Activated CD4-positive, alpha-beta T cell treated with anti-CD3 and anti-CD28 coated beads, Interleukin-2, amount 50 U/mL, for 16 hours (primary cell): ENCODE results near the gene KRTAP26-1.

Experiments used
- DNase-seq: peaks from one replicate; pipeline ENCODE4 v3.0.0-alpha.2; 2020

KRTAP26-1 gene

DNA sequence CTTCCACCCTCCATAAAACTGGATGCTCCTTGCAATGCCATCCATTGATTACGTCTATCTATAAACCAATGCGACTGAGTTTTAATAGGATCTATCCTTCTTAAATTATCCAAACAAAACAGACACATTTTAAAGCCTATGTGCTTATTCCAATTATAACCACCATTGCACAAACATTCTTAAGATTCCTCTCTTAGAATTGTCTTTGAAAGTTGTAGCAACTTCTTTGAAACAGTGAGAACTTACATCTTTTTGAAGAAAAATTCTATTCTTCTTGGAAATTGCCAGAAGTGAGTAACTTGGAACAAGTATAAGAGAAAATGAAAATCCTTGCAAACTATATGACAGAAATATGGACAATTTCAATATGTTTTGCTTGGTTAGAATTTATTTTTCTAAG is at the start of gene KRTAP26-1:
Gene KRTAP26-1, minus strand, starts transcription at position 101 of the 400 bp plus-strand sequence. CDS start 280 bp downstream, outside the sequence.
- DNase-seq: no peak

DNA sequence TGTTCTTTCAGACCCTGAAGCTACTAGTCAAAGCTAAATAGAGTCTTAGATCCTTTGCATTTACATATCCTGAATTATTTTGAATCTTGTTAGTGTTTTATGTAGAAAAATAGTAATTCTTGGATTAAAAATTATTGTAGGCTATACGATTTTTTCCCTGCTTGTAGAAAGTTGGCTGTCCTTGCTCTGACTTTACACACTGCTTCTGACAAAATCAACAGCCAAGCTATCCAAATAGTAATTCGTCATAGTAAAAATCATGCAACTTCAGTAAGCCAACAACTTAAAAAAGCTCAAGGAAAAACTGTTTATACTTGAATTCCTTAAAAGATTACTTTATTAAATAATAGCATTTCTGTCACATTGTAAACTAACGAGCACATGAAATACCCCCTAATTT is 35.8 kb upstream of the KRTAP26-1 start:
- DNase-seq: no peak

- DNase-seq: no peak
These were observed 34.3 kb upstream of the KRTAP26-1 start for GRCh38 chr21:30354308-30355005.

DNA sequence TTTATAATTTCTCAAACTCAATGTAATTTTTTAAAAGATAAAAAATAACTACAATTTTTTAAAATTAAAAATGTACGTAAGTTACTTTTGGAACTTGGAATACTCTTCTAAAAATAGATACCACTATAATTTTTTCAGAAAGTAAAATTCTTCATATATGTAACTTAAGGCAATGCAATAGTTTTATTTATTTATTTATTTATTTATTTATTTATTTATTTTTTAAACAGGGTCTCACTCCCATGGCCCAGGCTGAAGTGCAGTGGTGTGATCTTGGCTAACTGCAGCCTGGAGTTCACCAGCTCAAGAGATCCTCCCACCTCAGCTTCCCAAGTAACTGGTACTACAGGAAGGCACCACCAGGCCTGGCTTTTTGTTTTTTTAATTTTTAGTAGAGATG is 31.4 kb upstream of the KRTAP26-1 start:
- DNase-seq: no peak

- DNase-seq: no peak
These were observed 29.5 kb upstream of the KRTAP26-1 start for GRCh38 chr21:30349572-30349971.

DNA sequence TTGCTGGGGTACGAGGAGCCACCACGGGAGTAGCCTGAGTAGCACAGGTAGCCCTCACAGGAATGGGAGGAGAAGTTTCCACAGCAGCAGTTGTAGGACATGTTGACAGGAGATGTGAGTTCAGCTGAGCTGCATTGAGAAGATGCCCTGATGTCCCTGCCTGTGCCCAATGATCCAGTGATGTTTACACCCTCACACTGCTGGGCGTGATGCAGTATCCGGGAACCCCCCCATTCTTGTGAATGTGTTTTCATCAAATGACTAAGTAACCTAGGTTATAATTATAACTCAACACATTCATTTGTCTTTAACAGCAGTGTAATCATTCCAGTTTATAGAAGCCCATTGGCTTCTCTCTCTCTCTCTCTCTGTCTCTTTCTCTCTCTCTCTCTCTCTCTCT is 28.4 kb upstream of the KRTAP26-1 start, which contains the start of gene KRTAP23-1:
Gene KRTAP23-1, minus strand, starts transcription at position 101 of the 400 bp plus-strand sequence. Its CDS starts 0 bp downstream, at position 101.
- no peak for DNase-seq

DNA sequence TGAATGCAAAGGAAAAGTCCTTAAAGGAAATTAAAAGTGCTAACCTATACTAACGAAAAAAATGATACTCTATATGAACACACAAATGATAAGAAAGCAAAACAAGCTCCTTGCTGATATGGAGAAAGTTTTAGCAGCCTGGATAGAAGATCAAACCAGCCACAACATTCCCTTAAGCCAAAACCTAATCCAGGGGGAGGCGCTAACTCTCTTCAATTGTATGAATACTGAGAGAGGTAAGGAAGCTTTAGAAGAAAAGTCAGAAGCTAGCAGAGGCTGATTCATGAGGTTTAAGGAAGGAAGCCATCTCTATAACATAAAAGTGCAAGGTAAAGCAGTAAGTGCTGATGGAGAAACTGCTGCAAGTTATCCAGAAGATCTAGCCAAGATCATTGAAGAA is 24.9 kb upstream of the KRTAP26-1 start:
- DNase-seq: no peak

DNA sequence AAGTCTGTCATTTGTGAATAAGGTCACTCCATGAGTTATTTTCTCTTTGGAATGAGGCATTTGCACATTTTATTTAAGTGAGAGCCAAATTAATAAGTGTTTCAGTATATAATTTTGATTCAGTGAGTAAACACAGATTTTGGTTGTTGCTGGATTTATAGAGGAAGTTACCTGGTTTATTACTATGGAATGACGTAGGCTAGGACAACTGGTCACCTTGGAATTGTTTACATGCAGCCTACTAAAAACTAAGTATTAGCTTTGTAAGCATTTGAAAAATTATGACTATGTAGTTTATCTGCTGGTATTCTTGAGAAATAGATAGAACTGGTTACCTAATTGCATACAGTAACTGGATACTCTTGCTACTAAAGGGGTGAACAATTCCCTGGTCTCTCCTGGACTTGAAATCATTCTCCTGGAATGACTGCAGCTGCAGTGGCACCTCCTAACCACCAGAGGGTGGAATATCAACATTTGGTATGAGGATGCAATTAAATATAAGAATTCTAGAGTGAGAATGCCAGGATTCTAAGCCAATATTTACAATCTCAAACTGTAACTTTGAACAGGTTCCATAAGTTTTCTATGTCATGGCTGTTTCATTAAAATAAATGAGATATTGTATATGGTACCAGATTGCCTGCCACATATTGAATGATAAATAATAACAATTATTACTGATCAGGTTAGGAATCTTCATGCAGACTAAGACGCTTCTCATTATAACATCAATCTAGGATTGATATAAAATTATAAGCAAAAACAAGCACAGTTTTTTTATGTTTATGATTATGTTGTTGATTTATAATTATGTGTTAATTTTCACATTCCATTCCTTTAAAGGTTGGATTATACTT is 20.8 kb upstream of the KRTAP26-1 start:
- peak; percentile 26 for DNase-seq

DNA sequence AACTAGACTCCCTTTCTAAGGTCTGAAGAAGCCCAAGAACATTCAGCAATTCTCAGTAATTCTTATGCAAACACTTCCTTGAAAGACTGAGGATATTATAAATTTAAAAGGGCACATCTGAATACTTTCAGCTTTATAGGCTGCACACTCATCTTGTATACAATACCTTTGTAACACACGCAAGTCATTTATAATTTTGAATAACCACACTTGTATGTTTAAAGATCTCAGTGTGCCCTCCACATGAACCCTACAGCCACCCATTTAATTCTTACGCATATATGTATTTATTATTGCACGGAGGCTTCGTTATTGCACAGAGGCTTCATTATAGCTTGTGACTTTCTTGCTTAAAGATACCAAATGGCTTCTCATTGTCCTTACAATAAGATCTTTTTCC is 18.6 kb upstream of the KRTAP26-1 start:
- DNase-seq: no peak

- no peak for DNase-seq
These were observed 17.7 kb upstream of the KRTAP26-1 start for GRCh38 chr21:30337772-30338171.

DNA sequence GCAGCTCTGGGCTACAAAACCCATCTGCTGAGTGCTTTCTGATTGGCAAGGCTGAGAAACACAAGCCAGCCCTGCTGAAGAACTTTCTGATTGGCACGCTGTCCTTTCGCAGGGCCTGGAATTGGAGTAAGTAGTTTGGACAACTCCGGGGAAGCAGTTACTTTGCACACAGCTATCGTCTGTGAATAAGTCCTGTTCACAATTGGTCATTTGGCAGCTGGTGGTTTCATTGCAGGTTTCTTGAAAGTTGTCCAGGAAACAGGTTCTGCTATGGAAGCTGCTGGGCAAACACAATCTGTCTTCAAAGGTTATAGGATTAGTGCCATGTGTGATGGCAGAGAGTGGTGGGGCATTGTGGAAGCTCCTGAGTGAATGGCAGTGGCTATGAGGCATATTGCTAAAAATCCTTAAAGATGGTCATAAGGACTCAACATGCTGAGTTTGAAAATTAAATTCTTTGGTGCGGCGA is 17.2 kb upstream of the KRTAP26-1 start, which contains the start of gene KRTAP27-1:
Gene KRTAP27-1, minus strand, starts transcription at position 419 of the 469 bp plus-strand sequence. Its CDS starts 26 bp downstream, at position 393.
- DNase-seq: no peak

DNA sequence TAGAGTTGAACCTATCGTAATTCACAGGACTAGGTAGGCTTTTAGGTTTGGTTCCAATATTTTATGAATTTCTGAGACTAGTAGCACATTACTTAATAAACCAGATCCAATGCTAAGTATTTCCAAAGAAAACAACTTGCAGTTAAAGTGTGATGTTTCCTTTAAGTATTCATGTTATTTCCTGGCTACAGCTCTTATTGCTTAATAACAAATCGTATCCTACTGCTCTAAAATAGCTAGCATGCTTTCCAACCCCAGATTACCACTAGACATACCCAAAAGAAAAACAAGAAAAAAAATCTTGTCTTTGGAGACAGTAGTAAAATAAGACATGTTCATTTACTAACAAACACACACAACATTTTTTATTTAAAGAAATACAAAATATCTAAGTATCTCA is 16.5 kb upstream of the KRTAP26-1 start:
- DNase-seq: no peak

DNA sequence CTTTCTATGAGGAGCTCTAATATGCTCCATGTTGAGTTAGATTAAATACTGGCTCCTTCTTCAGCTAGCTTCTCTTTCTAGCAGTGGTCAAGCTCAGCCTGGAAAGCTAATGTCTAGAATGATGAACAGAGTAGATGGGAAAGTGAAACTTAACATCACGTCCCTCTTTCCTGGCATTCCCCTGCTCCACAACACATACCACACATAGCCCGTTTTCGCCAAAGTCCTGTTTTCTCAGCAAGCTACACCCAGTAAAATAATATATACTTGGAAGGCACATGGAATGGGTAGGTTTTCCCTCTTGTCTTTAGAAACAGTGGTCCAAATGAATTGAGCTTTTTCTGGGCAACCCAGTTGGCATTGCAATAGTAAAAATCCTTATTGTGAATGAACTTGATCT is 13.6 kb upstream of the KRTAP26-1 start:
- DNase-seq: no peak

- DNase-seq: no peak
These were observed 12.6 kb upstream of the KRTAP26-1 start for GRCh38 chr21:30332681-30333080.

DNA sequence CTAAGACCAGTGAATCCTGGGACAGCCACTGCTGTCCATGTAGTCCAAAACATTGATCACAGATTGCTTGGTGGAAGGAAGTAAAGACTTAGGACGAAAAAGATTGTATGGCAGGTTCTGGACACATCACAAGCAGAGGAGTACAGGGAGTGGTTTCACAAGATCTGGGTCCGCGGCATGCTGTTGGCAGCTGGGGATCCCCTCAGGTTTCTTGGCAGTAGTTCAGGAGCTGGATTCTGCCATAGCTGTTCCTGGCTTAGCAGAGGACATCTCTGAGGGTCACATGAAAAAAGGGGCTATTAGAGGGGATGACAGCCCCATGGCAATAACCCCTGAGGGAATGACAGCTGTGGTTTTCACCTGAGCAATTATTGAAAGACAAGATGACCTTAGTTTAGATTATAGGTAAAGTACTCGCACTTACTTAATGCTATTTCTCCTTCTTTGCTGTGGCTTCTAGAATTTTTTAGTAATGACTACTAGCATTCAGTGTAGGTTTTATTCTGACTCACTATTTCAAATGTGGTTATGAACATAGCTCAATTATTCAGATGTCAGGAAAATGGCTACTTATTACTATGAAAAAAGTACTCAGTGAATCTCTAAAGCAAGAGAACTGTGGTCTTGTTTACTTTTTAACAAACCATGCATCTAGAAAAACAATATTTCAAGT is 9.2 kb upstream of the KRTAP26-1 start:
- no peak for DNase-seq

DNA sequence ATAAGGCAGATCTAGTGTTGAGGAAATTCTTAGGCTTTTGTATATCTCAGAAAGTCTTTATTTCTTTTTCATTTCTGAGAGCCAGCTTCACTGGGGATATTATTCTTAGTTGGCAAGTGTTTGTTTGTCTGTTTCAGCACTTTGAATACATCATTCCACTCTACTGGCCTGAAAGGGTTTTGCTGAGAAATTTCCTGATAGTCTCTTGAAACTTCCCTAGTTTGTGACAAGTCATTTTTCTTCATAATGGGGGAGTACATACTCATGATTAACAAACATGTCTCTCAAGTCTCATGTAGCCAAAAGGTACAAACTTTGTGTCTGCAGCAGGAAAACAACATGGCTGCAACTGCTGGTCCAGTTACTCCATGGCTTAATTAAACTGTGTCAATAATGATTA is 6.3 kb upstream of the KRTAP26-1 start:
- DNase-seq: no peak

GRCh38 chr21:30315701-30316100 is 4.4 kb downstream of the KRTAP26-1 start:
- no peak for DNase-seq

DNA sequence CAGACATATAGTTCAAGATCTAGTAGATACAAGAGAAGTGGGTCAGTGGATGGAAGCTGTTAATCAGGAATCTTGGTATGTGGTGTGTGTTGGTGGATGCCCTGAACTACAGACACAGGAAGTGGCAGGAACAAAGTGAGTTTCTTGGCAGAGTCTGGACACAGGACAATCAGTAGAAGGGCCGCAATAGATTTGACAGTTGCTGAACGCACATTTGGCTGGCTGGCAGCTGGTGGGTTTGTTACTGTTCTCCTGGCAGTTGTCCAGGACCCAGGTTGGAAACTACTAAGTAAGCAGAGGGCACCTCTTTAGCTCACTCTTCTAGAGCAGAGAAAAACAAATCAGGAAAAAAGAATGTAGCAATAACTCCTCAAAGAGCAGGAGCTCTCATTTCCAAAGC is 13.2 kb downstream of the KRTAP26-1 start:
- no peak for DNase-seq

- no peak for DNase-seq
These were observed 15.0 kb downstream of the KRTAP26-1 start for GRCh38 chr21:30305136-30305535.

- DNase-seq: no peak
These were observed 30.9 kb downstream of the KRTAP26-1 start, which contains the start of gene KRTAP25-1 for GRCh38 chr21:30289215-30289614. KRTAP25-1 (minus strand) TSS chr21:30289514; CDS start chr21:30289490, 24 bp downstream.

- DNase-seq: no peak
These were observed 37.3 kb downstream of the KRTAP26-1 start, which contains the start of gene KRTAP24-1 for GRCh38 chr21:30282850-30283249. KRTAP24-1 (minus strand) TSS chr21:30282950; CDS start chr21:30282932, 18 bp downstream.

DNA sequence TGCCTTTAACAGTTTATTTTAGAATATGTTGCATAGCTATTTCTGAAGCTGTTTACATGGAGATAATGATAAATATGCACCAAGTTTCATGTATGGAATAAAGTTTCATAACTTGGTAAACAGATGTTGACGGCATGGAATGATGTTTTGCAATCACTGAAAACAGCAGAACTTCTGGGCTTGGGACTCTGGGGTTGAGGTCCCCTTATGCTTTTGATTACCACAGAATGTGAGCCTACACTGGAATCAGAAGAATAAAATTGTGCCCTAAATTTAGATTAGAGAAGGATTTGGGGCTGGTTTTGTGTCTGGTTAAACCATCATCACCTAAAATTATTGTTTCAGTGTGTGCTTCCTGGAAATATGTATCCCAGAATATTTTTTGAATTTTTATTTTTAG is 48.5 kb downstream of the KRTAP26-1 start:
- DNase-seq: no peak

DNA sequence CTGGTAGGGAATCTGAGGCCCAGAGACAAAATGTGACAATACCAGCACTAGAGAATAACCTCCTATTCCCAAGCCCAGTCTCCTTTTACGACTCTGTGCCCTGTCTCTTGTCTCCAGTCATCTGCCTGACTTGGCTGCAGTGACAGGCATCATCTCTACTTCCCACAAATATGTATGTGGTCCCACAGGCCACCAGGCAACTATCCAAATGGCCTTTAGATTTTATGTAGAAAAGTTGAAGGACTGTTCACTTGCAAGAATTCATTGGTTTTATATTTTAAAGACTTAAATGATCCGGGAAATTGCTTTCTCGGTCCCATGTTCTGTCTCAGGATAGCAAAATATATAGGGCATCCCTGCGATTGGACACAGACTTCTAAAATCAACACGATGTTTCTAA is 49.0 kb downstream of the KRTAP26-1 start:
- no peak for DNase-seq
